Measurements from ENCODE around the gene IPO13. TPM values are rescaled to one million over a fixed set of nuclear protein-coding genes. Genes with fewer than 3 reads are reported as not detected.

Gene IPO13
- total and polyA plus RNA-seq, 3 donors from 2014 or later: 67.3 to 138 (median 77.0) TPM

DNA sequence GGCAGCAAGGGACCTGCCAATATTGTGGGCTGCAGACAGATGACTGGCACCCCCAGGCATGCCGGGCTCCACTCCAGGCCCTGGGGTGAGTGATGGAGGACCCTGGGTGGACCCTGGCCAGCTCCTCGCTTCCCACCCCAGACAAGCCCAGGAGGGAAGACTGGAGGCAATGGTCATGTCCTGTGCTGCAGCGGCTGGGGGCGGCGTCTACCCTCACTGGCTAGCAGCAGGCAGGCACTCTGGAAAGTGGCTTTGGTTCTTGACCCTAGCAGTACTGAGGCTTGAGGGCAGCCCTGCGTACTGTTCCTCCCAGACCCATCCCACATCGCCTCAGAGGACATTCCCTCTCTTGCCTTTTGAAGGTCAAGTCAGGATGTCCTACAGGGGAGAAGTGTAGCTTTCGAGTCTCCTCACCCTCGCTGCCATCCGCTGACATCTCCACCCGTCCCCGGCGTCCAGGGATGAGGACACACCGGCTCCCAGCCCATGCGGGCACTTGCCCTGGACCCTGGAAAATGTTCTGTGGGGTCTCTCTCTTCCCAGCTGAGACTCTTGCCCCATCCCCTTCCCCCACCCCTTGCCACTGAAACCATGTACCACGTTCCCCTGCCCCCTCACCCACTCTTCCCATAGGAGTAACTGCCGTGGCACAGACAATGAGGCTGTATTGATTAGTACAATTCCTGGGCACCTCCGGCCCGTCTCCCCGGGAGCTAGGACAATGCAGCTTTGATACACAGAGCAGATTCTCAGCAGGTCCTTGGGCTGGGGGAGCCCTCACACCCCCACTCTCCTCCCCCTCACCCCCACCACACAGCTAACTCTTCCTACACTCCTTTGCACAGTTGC, 69.5 kb downstream of the IPO13 start:
- H3K9me3 ChIP-seq: no peaks in the 10 kb centered on the region
- H3K4me1 ChIP-seq: peaks cover 9% of the 10 kb centered on the region
- DNase-seq: no peak
- intact Hi-C loops (cut with DNase I; ENCODE audit: low total_unique reads): no loop called here
- no peak for TF ChIP-seq POLR2A (IDR thresholded peaks at IDR 0.05)
- TF ChIP-seq CTCF (IDR thresholded peaks at IDR 0.05): no peak
- no peak overlapping the region for H3K27ac ChIP-seq
- no peaks in the 10 kb centered on the region for H3K36me3 ChIP-seq (ENCODE audit: low read depth, missing control alignments)
- 80 to 85% methylated on average over 12 to 20 of the region's 20 CpGs for WGBS, 2 donors
- H3K4me3 ChIP-seq: no peak overlapping the region
- no peaks in the 10 kb centered on the region for H3K27me3 ChIP-seq

DNA sequence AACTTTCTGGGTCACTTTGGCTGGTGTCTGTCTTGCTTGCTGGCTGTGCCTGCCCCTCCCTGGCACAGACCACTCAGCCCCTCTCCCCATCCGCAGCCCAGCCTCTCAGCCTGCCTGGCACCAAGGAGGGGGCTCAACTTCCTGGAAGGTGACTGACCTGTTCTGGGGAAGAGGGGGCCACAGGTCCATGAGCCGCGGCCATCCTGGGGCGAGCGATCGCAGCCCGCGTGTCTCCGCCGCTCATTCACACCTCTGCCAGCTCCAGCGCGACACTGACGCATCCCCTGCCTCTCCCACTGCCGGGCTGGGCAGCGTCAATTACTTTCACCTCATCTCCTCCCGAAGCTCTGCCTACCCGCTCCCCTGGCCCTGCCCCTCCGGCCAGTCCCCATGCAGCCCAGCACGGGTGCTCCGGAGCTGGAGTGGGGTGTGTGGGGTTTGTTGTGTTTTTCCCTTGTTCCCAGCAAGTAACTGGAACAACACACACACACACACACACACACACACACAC, 70.2 kb downstream of the IPO13 start:
- Histone ChIP-seq H3K9me3 (no peaks in the 10 kb centered on the region), H3K4me3 (no peak overlapping the region), H3K4me1 (peaks cover 9% of the 10 kb centered on the region), H3K27ac (no peak overlapping the region), H3K27me3 (no peaks in the 10 kb centered on the region), H3K36me3 (ENCODE audit: low read depth, missing control alignments) (no peaks in the 10 kb centered on the region)
- DNase-seq: no peak
- intact Hi-C loops (cut with DNase I; ENCODE audit: low total_unique reads): no loop called here
- WGBS, 2 donors: 85 to 88% methylated on average over 19 to 20 of the region's 20 CpGs
- TF ChIP-seq POLR2A (IDR thresholded peaks at IDR 0.05): no peak
- TF ChIP-seq CTCF (IDR thresholded peaks at IDR 0.05): no peak

Other genes starting within 250 kb of the IPO13 start
- gene ST3GAL3, start 239.4 kb upstream of the IPO13 start, total RNA-seq: 10 to 100 TPM; 50.7 to 62.0 TPM
- gene ST3GAL3, start 239.4 kb upstream of the IPO13 start, polyA plus RNA-seq (ENCODE audit: insufficient read depth, low read depth, low replicate concordance): 42.9 TPM
- gene ARTN, start 13.1 kb upstream of the IPO13 start, total RNA-seq: 1 to 10 TPM; 1.6 to 5.4 TPM
- 1.9 TPM for gene ARTN, start 13.1 kb upstream of the IPO13 start, polyA plus RNA-seq (ENCODE audit: insufficient read depth, low read depth, low replicate concordance)
- 10 to 100 TPM; 39.4 to 44.7 TPM for gene DPH2, start 23.1 kb downstream of the IPO13 start, total RNA-seq
- 27.6 TPM for gene DPH2, start 23.1 kb downstream of the IPO13 start, polyA plus RNA-seq (ENCODE audit: insufficient read depth, low read depth, low replicate concordance)
- 100 to 1,000 TPM; 173 to 222 TPM for gene ATP6V0B, start 28.0 kb downstream of the IPO13 start, total RNA-seq
- gene ATP6V0B, start 28.0 kb downstream of the IPO13 start, polyA plus RNA-seq (ENCODE audit: insufficient read depth, low read depth, low replicate concordance): 102 TPM
- gene B4GALT2, start 32.3 kb downstream of the IPO13 start, total RNA-seq: 10 to 100 TPM; 40.9 to 65.9 TPM
- gene B4GALT2, start 32.3 kb downstream of the IPO13 start, polyA plus RNA-seq (ENCODE audit: insufficient read depth, low read depth, low replicate concordance): 47.7 TPM
- 10 to 100 TPM; 28.8 to 31.3 TPM for gene CCDC24, start 44.6 kb downstream of the IPO13 start, total RNA-seq
- 64.9 TPM for gene CCDC24, start 44.6 kb downstream of the IPO13 start, polyA plus RNA-seq (ENCODE audit: insufficient read depth, low read depth, low replicate concordance)
- gene SLC6A9, start 84.5 kb downstream of the IPO13 start, total RNA-seq: 1 to 10 TPM; 1.2 to 1.7 TPM
- 2.3 TPM for gene SLC6A9, start 84.5 kb downstream of the IPO13 start, polyA plus RNA-seq (ENCODE audit: insufficient read depth, low read depth, low replicate concordance)
- 1 to 10 TPM; 5.2 to 7.6 TPM for gene KLF17, start 171.9 kb downstream of the IPO13 start, total RNA-seq
- 21.8 TPM for gene KLF17, start 171.9 kb downstream of the IPO13 start, polyA plus RNA-seq (ENCODE audit: insufficient read depth, low read depth, low replicate concordance)
- gene KLF18, start 194.7 kb downstream of the IPO13 start, total RNA-seq: under 1 TPM; 0.39 to 0.81 TPM
- 0.25 TPM for gene KLF18, start 194.7 kb downstream of the IPO13 start, polyA plus RNA-seq (ENCODE audit: insufficient read depth, low read depth, low replicate concordance)